GM12892 (cell line): ENCODE results near the gene CXCR1.
"Not testable (repeated sequence)": the region's sequence is repeated elsewhere in the genome, so short reads cannot be mapped to it uniquely, and the experiment has no call there.

Experiments used
- DNase-seq: peaks from one replicate; pipeline ENCODE4 v3.0.0; 2011; ENCODE audit not compliant: insufficient read length
- FAIRE-seq: peaks from 2 replicates; lab custom pipeline; 2011; peaks lifted over from hg19 to GRCh38; lab: Jason Lieb, UNC
- POLR2A ChIP-seq: IDR thresholded peaks from 2 replicates; pipeline ENCODE4 v1.6.1; 2011; ENCODE audit warnings: low read depth, low read length, control low read depth
- POLR2AphosphoS5 ChIP-seq: IDR thresholded peaks from 2 replicates; pipeline ENCODE4 v1.6.1; 2011; ENCODE audit warnings: low read depth, low read length, control low read depth
- TAF1 ChIP-seq: IDR thresholded peaks from 2 replicates; pipeline ENCODE4 v1.6.1; 2011; ENCODE audit warnings: low read depth, mild to moderate bottlenecking, control low read depth, low read length, borderline replicate concordance

CXCR1 gene

DNA sequence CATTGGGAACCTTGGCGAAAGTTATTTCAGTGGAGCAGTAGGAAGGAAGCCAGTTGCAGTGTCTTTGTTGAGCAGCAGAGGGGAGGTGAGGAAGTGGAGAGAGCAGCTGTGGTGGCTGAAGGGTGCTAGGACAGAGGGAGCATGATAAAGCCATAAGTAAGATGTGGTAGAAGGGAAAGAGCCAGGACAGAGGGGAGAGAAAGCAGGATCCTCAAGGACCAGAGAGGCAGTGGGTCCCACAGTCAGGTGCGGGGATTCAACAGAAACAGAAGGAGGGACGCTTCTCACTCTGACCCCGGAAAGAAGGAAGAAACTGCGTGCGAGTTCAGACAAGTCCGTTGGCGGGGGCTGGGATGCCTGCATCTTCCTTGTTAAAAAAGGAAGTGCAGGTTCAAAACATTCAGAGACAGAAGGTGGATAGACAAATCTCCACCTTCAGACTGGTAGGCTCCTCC lies 41.1 kb downstream of the CXCR1 start, which contains the start of gene CXCR2:
TSS of gene CXCR2 (plus strand) at position 403 of the 455 bp plus-strand sequence. CDS start 8,774 bp downstream, outside the sequence.
- DNase-seq, result no peak
- FAIRE-seq, result no peak
- TF ChIP-seq POLR2A (no peak), TAF1 (no peak), POLR2AphosphoS5 (no peak)

DNA sequence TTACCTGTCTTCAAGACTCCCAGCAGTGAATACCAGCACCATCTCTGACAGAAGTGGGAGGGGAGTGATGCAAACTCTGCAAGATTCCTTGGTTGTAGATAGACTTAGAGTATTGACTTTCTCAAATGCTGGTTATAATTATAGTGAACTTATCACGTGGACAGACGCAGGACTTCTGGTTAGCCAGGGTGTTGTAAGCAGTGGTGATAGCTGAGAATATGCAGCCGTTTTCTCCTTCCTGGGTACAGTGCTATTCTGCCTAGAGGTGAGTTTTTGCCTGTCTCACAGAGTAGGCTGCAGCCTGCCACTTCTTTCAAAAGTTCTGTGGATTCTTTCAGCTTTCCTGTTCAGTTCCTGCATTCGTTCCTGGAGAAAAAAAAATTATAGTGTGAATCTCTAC lies 41.7 kb downstream of the CXCR1 start:
- TF ChIP-seq TAF1 (no peak), POLR2A (no peak), POLR2AphosphoS5 (no peak)
- DNase-seq, result no peak
- no peak for FAIRE-seq

DNA sequence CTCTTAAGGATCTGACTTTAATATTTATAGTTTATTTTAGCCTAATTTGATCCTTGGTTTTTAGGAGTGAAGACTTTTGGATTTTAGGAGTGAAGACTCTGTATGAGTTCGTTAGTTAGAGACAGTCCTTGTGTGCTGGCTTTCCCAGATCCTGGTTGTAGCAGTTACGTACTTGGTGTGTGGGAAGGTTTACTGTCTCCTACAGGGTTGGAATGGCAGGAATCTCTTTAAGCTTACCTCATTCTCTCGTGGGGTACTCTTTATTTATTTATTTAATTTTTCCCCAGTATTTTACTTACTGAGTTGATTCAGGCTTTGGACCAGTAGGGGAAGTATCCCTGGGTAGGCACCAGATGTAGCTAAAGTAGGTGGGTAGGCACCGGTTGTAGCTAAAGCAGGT lies 42.8 kb downstream of the CXCR1 start:
- TF ChIP-seq TAF1 (no peak), POLR2A (no peak), POLR2AphosphoS5 (no peak)
- DNase-seq (no peak), FAIRE-seq (no peak)

DNA sequence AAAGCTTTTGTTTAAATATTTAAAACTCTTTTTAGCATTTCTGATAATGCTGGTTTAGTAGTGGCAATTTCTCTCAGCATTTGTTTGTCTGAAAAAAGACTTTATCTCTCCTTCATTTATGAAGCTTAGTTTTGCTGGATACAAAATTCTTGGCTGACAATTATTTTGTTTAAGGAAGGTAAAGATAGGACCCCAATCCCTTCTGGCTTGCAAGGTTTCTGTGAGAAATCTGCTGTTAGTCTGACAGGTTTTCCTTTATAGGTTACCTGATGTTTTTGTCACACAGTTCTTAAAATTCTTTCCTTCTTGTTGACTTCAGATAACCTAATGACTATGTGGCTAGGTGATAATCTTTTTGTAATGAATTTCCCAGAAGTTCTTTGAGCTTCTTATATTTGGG lies 44.5 kb downstream of the CXCR1 start:
- FAIRE-seq, DNase-seq: not testable (repeated sequence)

DNA sequence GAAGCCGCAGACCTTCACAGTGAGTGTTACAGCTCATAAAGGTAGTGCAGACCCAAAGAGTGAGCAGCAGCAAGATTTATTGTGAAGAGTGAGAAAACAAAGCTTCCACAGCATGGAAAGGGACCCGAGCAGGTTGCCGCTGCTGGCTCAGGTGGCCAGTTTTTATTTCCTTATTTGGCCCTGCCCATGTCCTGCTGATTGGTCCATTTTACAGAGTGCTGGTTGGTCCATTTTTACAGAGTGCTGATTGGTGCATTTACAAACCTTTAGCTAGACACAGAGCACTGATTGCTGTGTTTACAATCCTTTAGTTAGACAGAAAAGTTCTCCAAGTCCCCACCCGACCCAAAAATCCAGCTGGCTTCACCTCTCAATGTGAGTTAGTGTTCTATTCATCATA lies 45.0 kb downstream of the CXCR1 start:
- not testable (repeated sequence) for FAIRE-seq, DNase-seq
